ENCODE measurements around the gene SPRYD3.

Gene SPRYD3

DNA sequence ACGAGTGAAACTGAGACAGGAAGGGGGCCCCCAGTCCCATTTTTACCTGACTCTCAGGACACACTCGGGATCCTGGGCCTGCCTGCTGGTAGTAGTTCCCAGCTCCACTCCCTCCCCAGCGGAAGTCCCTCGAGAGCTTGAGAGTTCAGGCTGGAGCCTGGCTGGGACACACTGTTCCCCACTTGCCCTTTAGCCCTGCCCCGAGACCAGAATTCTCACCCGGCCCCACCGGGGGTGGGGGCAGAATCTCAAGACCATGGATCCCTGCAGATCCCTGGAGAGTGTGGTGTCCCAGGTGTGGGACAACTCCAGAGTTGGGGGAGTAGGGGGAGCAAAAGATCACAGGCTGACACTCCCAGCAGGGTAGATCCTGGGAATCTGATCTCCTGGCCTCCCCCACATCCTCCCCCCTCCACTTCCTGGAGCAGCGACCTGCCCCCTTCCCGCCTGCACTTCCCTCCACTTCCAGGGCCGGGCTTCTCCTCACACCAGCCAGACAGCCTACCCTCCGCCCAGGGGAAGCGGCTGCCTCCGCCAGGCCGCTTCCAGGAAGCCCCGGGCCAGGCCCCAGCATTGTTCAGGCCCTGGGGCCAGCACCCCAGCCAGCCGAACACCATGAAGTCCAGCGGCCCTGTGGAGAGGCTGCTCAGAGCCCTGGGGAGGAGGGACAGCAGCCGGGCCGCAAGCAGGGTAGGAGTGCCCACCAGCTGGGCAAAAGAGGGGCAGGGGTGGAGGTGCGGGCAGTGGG is 29.4 kb downstream of the SPRYD3 start, which contains the start of gene TNS2:
Gene TNS2 (plus strand): TSS at position 495 of the 748 bp plus-strand sequence. CDS start 121 bp downstream, at position 616.
- Histone ChIP-seq H3K9ac (ENCODE audit: low read length) (no peak within 1 kb of the TSS), H3K9me2 (ENCODE audit: low read depth, low read length) (no peaks in the 10 kb centered on the region), H3K27me3 (ENCODE audit: insufficient read depth, low read length) (no peaks in the 10 kb centered on the region; the same call in 1 of the 2 replicates), H2AFZ (ENCODE audit: low read length) (no peak within 1 kb of the TSS), H4K20me1 (ENCODE audit: insufficient read depth, low read length) (no peaks in the 10 kb centered on the region), H3K4me3 (ENCODE audit: low read depth, low read length, poor library complexity, severe bottlenecking) (no peak within 1 kb of the TSS), H3F3A (ENCODE audit: insufficient read depth, low read length) (no peaks in the 10 kb centered on the region), H3K4me1 (ENCODE audit: insufficient read depth, low read length, severe bottlenecking) (peaks cover 13% of the 10 kb centered on the region), H3K36me3 (ENCODE audit: insufficient read depth, low read length) (no peaks in the 10 kb centered on the region), H3K27ac (ENCODE audit: low read depth, low read length, poor library complexity, severe bottlenecking) (no peak within 1 kb of the TSS), H3K79me2 (ENCODE audit: insufficient read depth, low read length) (no peaks in the 10 kb centered on the region), H3K4me2 (ENCODE audit: low read length) (no peak within 1 kb of the TSS), H3K9me3 (ENCODE audit: low read length) (no peaks in the 10 kb centered on the region)
- no peak for TF ChIP-seq CTCF (IDR thresholded peaks at IDR 0.05; ENCODE audit: low read length)
- TF ChIP-seq EZH2 (IDR thresholded peaks at IDR 0.05; ENCODE audit: borderline replicate concordance, low read length): no peak

DNA sequence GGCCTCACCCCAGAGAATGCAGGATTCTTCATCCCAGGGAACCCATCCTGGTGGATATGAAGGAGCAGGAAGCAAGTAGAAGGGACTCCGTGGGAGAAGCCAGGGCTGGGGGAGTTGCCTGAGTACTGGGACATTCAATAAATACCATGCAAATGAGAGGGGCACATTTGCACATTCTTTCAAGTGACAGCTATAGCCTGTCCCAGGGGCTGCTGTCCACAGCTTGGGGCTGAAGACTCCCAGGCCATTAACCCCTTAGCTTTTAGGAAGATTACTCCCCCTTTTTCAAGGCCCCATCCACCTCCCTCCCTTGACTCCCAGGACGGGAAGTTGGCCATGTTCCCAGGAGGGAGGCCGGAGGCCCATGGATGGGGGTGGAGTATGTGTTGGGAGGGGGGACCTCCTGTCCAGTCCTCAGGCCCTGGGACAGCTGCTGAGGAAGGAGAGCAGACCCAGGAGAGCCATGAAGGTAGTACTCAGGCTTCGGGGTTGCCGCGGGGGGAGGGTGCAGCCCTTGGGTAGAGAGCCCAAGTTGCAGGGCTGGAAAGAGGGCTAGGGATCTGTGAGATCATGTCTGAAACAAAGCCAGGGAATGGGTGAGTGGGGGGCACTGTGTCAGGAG is 30.3 kb downstream of the SPRYD3 start:
- Histone ChIP-seq H3F3A (ENCODE audit: insufficient read depth, low read length) (no peaks in the 10 kb centered on the region), H3K9ac (ENCODE audit: low read length) (no peak overlapping the region), H3K36me3 (ENCODE audit: insufficient read depth, low read length) (no peaks in the 10 kb centered on the region), H3K9me3 (ENCODE audit: low read length) (no peaks in the 10 kb centered on the region), H4K20me1 (ENCODE audit: insufficient read depth, low read length) (no peaks in the 10 kb centered on the region), H3K4me2 (ENCODE audit: low read length) (no peak overlapping the region), H3K4me1 (ENCODE audit: insufficient read depth, low read length, severe bottlenecking) (peaks cover 13% of the 10 kb centered on the region), H3K27me3 (ENCODE audit: insufficient read depth, low read length) (no peaks in the 10 kb centered on the region; the same call in 1 of the 2 replicates), H3K9me2 (ENCODE audit: low read depth, low read length) (no peaks in the 10 kb centered on the region), H3K79me2 (ENCODE audit: insufficient read depth, low read length) (no peaks in the 10 kb centered on the region), H2AFZ (ENCODE audit: low read length) (no peak overlapping the region), H3K27ac (ENCODE audit: low read depth, low read length, poor library complexity, severe bottlenecking) (no peak overlapping the region), H3K4me3 (ENCODE audit: low read depth, low read length, poor library complexity, severe bottlenecking) (no peak overlapping the region)
- no peak for TF ChIP-seq CTCF (IDR thresholded peaks at IDR 0.05; ENCODE audit: low read length)

DNA sequence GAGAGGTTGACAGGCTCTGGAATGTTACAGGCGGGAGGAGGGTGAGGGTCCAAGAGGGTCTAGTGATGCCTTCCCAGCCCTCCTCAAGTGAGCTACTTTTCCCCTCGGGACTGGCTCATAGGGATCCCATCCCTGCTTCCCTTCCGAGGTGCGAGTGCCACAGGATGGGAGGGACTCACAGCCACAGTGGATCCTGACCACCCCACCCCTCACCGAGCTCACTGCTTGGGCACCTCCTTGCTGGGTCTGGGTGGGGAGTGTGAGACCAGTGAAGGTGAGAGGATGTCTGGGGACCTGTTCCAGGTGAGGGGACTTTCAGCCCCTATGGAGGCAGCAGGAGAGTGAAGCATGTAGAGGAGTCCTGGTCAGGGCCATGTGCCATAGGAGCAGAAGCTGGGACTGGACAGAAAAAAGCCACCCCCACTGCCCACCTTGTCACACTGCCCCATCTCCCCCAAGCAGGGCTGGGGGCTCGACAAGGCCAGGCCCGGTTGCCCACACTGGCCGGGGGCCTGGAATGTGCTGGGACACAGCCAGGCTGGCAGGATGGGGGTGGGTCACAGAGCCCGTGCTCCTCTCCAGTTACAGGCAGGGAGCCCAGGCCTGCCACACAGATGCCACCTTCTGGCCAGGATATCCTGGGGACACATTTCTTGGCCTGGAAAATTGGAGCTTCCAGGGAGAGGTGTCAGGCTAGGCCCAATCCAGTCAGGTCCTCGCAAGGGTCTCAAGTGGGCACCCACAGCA is 31.0 kb downstream of the SPRYD3 start:
- Histone ChIP-seq H3K4me3 (ENCODE audit: low read depth, low read length, poor library complexity, severe bottlenecking) (peak overlapping the region; percentile 52), H2AFZ (ENCODE audit: low read length) (no peak overlapping the region), H3K27ac (ENCODE audit: low read depth, low read length, poor library complexity, severe bottlenecking) (no peak overlapping the region)

More for the DNA sequence above, 31.0 kb downstream of the SPRYD3 start:
- no peaks in the 10 kb centered on the region for H3K79me2 ChIP-seq (ENCODE audit: insufficient read depth, low read length)
- peaks cover 7% of the 10 kb centered on the region for H3K4me1 ChIP-seq (ENCODE audit: insufficient read depth, low read length, severe bottlenecking)
- H3K4me2 ChIP-seq (ENCODE audit: low read length): peak overlapping the region; percentile 67; the same call in 1 of the 2 replicates
- TF ChIP-seq EZH2 (IDR thresholded peaks at IDR 0.05; ENCODE audit: borderline replicate concordance, low read length): no peak
- TF ChIP-seq CTCF (IDR thresholded peaks at IDR 0.05; ENCODE audit: low read length): no peak
- no peaks in the 10 kb centered on the region for H4K20me1 ChIP-seq (ENCODE audit: insufficient read depth, low read length)
- no peaks in the 10 kb centered on the region for H3F3A ChIP-seq (ENCODE audit: insufficient read depth, low read length)
- H3K36me3 ChIP-seq (ENCODE audit: insufficient read depth, low read length): no peaks in the 10 kb centered on the region
- H3K9me2 ChIP-seq (ENCODE audit: low read depth, low read length): no peaks in the 10 kb centered on the region
- no peaks in the 10 kb centered on the region; the same call in 1 of the 2 replicates for H3K27me3 ChIP-seq (ENCODE audit: insufficient read depth, low read length)
- no peak overlapping the region; the same call in 1 of the 2 replicates for H3K9ac ChIP-seq (ENCODE audit: low read length)
- no peaks in the 10 kb centered on the region for H3K9me3 ChIP-seq (ENCODE audit: low read length)
